GM10248 (cell line): ENCODE data around the gene MVD.

ENCODE experiments used
- CTCF ChIA-PET: fragments of 300-600 bp; sonication (Branson Sonifier 250); formaldehyde crosslinking; extraction: SDS; loops from one replicate; lab custom pipeline; 2021; ENCODE audit warnings: antibody characterized with exemption; lab: Yijun Ruan, JAX
- POLR2A ChIA-PET: fragments of 350-650 bp; sonication (Branson Sonifier 250); formaldehyde crosslinking; extraction: SDS; loops from one replicate; lab custom pipeline; 2020; ENCODE audit warnings: antibody characterized with exemption; lab: Yijun Ruan, JAX
- DNase-seq: peaks from one replicate; pipeline ENCODE4 v3.0.0; 2012; ENCODE audit errors: extremely low spot score
- CTCF ChIP-seq: IDR thresholded peaks from 2 replicates; pipeline ENCODE4 v1.5.1; 2012; ENCODE audit warnings: mild to moderate bottlenecking, low read depth; ENCODE audit errors: extremely low read depth, missing control alignments, control extremely low read depth

Gene MVD

GRCh38 chr16:88693420-88694177 is 30.7 kb upstream of the MVD start:
- DNase-seq, result no peak
- CTCF ChIA-PET, result no interaction called here
- no peak for TF ChIP-seq CTCF
- POLR2A ChIA-PET, result no interaction called here

- no peak for TF ChIP-seq CTCF
Observed at GRCh38 chr16:88692861-88693260, 30.0 kb upstream of the MVD start.

GRCh38 chr16:88691924-88692560 is 29.2 kb upstream of the MVD start:
- TF ChIP-seq CTCF, result no peak
- CTCF ChIA-PET, result no interaction called here
- POLR2A ChIA-PET, result no interaction called here
- DNase-seq, result no peak

More at GRCh38 chr16:88692861-88693260, 30.0 kb upstream of the MVD start:
- ChIA-PET CTCF (no interaction called here), POLR2A (no interaction called here)
- no peak for DNase-seq

GRCh38 chr16:88691129-88691813 is 28.4 kb upstream of the MVD start:
- TF ChIP-seq CTCF, result no peak
- ChIA-PET CTCF (no interaction called here), POLR2A (no interaction called here)
- no peak for DNase-seq

GRCh38 chr16:88690341-88691128 is 27.6 kb upstream of the MVD start:
- no peak for DNase-seq
- ChIA-PET POLR2A (no interaction called here), CTCF (no interaction called here)
- TF ChIP-seq CTCF, result no peak
